Activated CD4-positive, alpha-beta T cell treated with anti-CD3 and anti-CD28 coated beads for 36 hours (primary cell): Measurements from ENCODE around the gene GBX1. TPM values are rescaled to one million over a fixed set of nuclear protein-coding genes. Genes with fewer than 3 reads are reported as not detected.

Experiments
- ATAC-seq: fragments of 200-7000 bp; cut with Tn5 transposase; one replicate; pipeline ENCODE4 v1.10.0; 2021; ENCODE audit warnings: mild to moderate bottlenecking, moderate library complexity
- CTCF ChIA-PET: fragments of 350-600 bp; sonication (Branson Sonifier 250); formaldehyde crosslinking; loops from one replicate; lab custom pipeline; 2021; ENCODE audit warnings: antibody characterized with exemption; lab: Charles Lee
- POLR2A ChIA-PET: fragments of 350-600 bp; sonication (Branson Sonifier 250); formaldehyde crosslinking; loops from one replicate; lab custom pipeline; 2021; ENCODE audit warnings: antibody characterized with exemption, inconsistent platforms; lab: Charles Lee
- DNase-seq: peaks from one replicate; pipeline ENCODE4 v3.0.0-alpha.2; 2020
- H3K27ac Mint-ChIP-seq: one replicate; pipeline ENCODE4 v1.8.0; 2021; ENCODE audit warnings: mixed read lengths
- H3K27me3 Mint-ChIP-seq: one replicate; pipeline ENCODE4 v1.8.0; 2021; ENCODE audit warnings: mixed read lengths
- H3K36me3 Mint-ChIP-seq: one replicate; pipeline ENCODE4 v1.8.0; 2021; ENCODE audit warnings: low read depth, mixed read lengths
- H3K4me1 Mint-ChIP-seq: one replicate; pipeline ENCODE4 v1.8.0; 2021; ENCODE audit warnings: mixed read lengths
- H3K4me3 Mint-ChIP-seq: one replicate; pipeline ENCODE4 v1.8.0; 2021; ENCODE audit warnings: mild to moderate bottlenecking, moderate library complexity, mixed read lengths
- H3K9me3 Mint-ChIP-seq: one replicate; pipeline ENCODE4 v1.8.0; 2021; ENCODE audit warnings: low read depth, mixed read lengths
- intact Hi-C, 2 experiments: fragments of 100-400 bp; cut with DNase I in 1 of 2; cut with micrococcal nuclease in 1 of 2; formaldehyde crosslinking; loops; one replicate each; pipeline versions ENCODE4 v1.14.2 to v1.15.1; 2022 to 2024; cut with DNase I, micrococcal nuclease
- total RNA-seq, 2 experiments: library from RNA; stranded (reverse); gene quantifications; one replicate each; pipeline ENCODE4 v1.2.3, GENCODE V29; 2021

Gene GBX1
- total RNA-seq, 2 experiments from 2014 or later: 0.16 TPM; not detected in 1

DNA sequence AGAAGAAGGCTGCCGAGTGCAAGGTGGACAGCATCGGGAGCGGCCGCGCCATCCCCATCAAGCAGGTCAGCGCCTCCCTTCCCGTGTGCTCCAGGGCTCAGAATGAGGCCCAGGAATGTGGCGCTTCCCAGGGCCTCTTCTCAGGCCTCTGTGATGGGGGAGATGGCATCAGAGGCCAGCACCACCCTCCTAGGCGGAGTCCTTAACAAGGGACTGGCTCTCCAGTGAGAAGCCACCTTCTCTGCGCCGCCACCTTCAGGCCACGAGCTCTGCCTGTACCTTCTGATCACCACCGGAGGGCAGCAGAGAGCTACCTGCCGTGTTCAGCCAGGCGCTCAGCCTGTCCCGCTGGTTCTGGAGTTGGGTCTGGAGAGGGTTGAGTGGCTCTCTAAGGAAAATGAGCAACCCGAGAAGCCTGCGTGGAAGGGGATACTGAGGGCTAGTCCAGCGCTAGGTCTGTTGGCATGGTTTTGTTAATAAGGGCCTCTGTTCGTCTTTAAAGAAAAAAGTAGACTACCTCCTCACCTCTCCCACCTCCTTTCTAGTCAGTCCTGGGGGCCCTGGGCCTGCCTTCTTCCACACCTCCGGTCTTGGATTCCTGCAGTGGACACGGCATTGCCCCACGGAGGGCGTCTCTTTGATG lies 43.6 kb downstream of the GBX1 start:
- H3K4me1 Mint-ChIP-seq: peaks cover 5% of the 10 kb centered on the region
- no peaks in the 10 kb centered on the region for H3K9me3 Mint-ChIP-seq
- H3K27me3 Mint-ChIP-seq: no peaks in the 10 kb centered on the region
- ATAC-seq: peak; percentile 99
- no peak overlapping the region for H3K27ac Mint-ChIP-seq
- H3K36me3 Mint-ChIP-seq: peaks cover 17% of the 10 kb centered on the region
- peak; percentile 91 for DNase-seq
- intact Hi-C loops: loop anchor here (1.0 to 10.0 kb wide), 5 partner anchors 44 to 179 kb away; partner anchors contain the start of gene SMARCD3 (in 1 of the 2)
- no peak overlapping the region for H3K4me3 Mint-ChIP-seq
- ChIA-PET CTCF (interaction anchor here (0.6 to 2.0 kb wide), 43 partner anchors 12 to 728 kb away, joined by 3 to 16 read pairs (median 4); partner anchors contain the start of genes ABCF2 and CHPF2), POLR2A (no interaction called here)

DNA sequence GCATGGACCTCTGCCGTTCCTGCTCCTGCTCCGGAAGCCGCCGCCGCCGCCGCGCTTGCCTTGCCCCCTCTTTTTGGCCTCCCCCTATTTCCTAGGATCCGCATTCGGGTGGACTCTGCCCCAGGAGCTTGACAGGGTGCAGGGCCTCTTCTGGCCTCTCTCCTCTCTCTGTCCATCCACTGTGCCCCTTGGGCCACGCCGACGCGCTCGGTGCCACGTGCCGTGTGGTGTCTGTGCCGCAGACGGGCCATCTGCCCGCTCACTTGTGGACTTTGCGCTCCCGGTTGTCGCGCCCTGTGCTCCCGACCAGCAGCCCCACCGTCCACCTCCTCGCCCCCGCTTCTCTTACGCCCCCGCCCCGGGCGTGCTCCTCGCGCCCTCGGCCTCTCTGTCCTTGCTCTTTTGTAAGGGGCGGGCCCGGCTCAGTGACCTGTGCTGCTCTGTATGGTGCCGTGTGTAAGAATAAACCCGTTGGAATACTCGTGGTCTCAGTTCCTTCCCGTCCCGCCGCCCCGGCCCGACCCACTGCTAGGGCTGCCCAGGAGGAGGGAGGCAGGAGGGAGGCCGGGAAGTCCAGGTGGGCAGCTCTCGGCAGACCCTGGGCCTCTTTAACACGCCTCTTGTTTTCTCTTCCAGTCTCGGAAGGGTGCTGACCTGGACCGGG lies 44.2 kb downstream of the GBX1 start:
- Mint-ChIP-seq H3K27ac (no peak overlapping the region), H3K4me1 (peaks cover 5% of the 10 kb centered on the region), H3K9me3 (no peaks in the 10 kb centered on the region), H3K27me3 (no peaks in the 10 kb centered on the region), H3K4me3 (no peak overlapping the region), H3K36me3 (peaks cover 17% of the 10 kb centered on the region)
- POLR2A ChIA-PET: no interaction called here
- no peak for DNase-seq
- CTCF ChIA-PET: interaction anchor here (0.6 to 2.0 kb wide), 36 partner anchors 11 to 511 kb away, joined by 3 to 16 read pairs (median 4); partner anchors contain the start of genes ABCF2 and CHPF2
- intact Hi-C loops: loop anchor here in 1 of 2 experiments (10.0 kb wide), 1 partner anchor 122 kb away; the partner anchor contains the start of gene SMARCD3
- no peak for ATAC-seq

DNA sequence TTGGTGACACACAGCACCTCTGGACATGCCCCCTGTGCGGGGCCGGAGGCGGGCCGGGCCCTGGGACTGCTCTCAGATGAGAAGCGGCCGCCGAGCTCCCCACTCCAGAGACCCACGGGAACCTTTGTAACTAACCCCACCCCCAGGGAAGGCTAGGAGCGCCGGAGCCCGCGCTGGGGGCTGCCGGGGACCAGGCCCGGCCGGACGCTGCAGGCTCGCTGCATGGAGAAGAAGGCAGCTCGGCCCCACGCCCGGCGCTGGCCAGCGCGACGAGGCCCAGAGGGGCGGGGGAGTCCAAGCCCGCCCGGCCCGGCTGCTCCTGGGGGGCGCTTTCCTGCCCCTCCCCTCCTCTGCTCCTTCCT lies 44.7 kb downstream of the GBX1 start:
- intact Hi-C loops: loop anchor here in 1 of 2 experiments (10.0 kb wide), 1 partner anchor 122 kb away; the partner anchor contains the start of gene SMARCD3
- POLR2A ChIA-PET: no interaction called here
- CTCF ChIA-PET: interaction anchor here (1.4 kb wide), 1 partner anchor 17 kb away, joined by 16 read pairs; no protein-coding TSS in a partner anchor

DNA sequence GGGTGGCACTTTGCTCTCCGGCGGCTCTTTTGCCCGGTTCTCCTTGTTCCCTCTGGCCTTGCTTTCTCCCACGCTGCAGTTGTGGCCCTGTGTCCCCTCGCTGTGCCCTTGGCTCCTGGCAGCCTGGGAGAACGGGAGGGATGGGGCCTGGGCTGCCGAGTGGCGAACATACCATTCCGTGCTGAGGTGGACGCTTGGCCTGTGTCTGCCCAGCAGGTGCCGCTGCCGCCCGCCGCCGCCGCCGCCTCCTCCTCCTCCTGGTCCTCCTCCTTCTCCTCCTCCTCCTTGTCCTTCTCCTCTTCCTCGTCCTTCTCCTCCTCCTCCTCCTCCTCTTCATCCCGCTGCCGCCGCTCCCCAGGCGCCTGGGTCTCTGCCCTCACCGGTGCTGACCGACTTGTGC lies 45.2 kb downstream of the GBX1 start:
- Mint-ChIP-seq H3K9me3 (no peaks in the 10 kb centered on the region), H3K27ac (no peak overlapping the region), H3K36me3 (peaks cover 17% of the 10 kb centered on the region), H3K27me3 (no peaks in the 10 kb centered on the region), H3K4me1 (peaks cover 8% of the 10 kb centered on the region), H3K4me3 (no peak overlapping the region)
- CTCF ChIA-PET: no interaction called here
- ATAC-seq (no peak), DNase-seq (no peak)
- POLR2A ChIA-PET: no interaction called here
- intact Hi-C loops: loop anchor here in 1 of 2 experiments (10.0 kb wide), 1 partner anchor 123 kb away; the partner anchor contains the start of gene SMARCD3

More for the DNA sequence above, 44.7 kb downstream of the GBX1 start:
- H3K27ac Mint-ChIP-seq: no peak overlapping the region
- H3K4me3 Mint-ChIP-seq: no peak overlapping the region
- ATAC-seq (no peak), DNase-seq (no peak)
- no peaks in the 10 kb centered on the region for H3K9me3 Mint-ChIP-seq
- H3K36me3 Mint-ChIP-seq: peaks cover 17% of the 10 kb centered on the region
- peaks cover 5% of the 10 kb centered on the region for H3K4me1 Mint-ChIP-seq
- no peaks in the 10 kb centered on the region for H3K27me3 Mint-ChIP-seq

DNA sequence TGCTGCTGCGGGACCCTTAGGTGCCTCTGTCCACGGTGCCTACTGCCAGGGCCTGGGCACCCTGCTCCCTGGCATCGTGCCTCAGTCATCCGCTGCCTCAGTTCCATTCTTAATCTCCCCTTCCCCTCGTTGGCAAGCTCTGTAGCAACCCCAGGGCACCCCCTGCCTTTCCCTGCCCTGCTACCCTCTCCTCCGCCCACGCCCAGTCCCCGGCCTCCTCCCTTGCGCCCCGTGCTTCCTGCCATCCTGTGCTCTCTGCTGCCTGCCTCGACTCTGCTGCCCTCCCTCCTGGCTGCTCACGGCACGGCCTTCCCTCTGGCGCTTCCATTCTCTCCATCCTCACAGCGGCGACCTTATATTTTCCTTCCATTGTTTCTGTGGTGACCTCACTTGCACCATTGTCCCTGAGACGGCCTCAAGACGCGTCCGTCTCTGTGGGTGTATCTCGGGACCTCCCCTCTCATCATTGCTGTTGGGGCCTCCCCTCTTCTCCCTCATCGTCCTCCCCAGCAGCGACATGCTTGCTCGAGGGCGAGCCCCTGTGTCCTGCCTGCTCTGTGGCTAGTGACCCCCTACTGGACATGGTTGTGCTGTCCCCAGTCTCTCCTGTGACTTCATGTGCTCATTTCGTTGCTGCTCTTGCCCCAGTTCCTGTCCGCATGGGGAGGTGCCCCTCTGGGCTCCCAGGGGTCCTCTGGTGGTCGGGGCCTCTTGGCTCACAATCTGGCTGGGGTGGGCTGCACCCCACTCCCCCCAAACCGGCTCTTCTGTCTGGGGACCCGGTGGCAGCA lies 45.9 kb downstream of the GBX1 start:
- ATAC-seq (no peak), DNase-seq (no peak)
- Mint-ChIP-seq H3K9me3 (no peaks in the 10 kb centered on the region), H3K4me3 (no peak overlapping the region), H3K36me3 (peaks cover 17% of the 10 kb centered on the region), H3K27ac (no peak overlapping the region), H3K27me3 (no peaks in the 10 kb centered on the region), H3K4me1 (peaks cover 10% of the 10 kb centered on the region)
- CTCF ChIA-PET: interaction anchor here (0.6 to 1.1 kb wide), 3 partner anchors 10 to 318 kb away, joined by 3 to 4 read pairs (median 3); no protein-coding TSS in a partner anchor
- POLR2A ChIA-PET: no interaction called here
- intact Hi-C loops: loop anchor here in 1 of 2 experiments (10.0 kb wide), 1 partner anchor 123 kb away; the partner anchor contains the start of gene SMARCD3

DNA sequence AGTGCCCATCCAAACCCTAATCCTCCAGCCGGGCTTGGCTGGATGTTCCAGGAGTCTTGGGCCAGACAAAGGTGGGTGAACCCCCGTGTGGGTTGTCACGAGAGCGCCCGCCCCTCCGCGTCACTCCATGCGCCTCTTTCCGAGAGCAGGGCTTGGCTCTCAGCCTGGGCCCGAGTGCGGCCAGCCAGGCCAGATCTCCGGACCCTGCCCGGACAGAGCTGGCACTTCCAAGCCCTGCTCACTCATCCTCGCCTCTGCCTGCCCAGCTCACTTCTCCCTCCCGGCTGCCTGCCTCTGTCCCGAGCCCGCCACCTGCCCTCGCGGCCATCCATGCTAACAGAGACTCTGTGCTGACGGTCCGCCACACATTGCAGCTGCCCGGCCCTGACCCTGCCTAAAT lies 46.6 kb downstream of the GBX1 start:
- CTCF ChIA-PET: interaction anchor here (0.6 to 1.1 kb wide), 4 partner anchors 11 to 318 kb away, joined by 3 read pairs; no protein-coding TSS in a partner anchor
- no peaks in the 10 kb centered on the region for H3K9me3 Mint-ChIP-seq
- no peak overlapping the region for H3K4me3 Mint-ChIP-seq
- peaks cover 10% of the 10 kb centered on the region for H3K4me1 Mint-ChIP-seq
- peaks cover 17% of the 10 kb centered on the region for H3K36me3 Mint-ChIP-seq
- intact Hi-C loops: loop anchor here in 1 of 2 experiments (10.0 kb wide), 1 partner anchor 124 kb away; the partner anchor contains the start of gene SMARCD3
- no peaks in the 10 kb centered on the region for H3K27me3 Mint-ChIP-seq
- ATAC-seq (no peak), DNase-seq (no peak)
- POLR2A ChIA-PET: no interaction called here
- H3K27ac Mint-ChIP-seq: no peak overlapping the region

DNA sequence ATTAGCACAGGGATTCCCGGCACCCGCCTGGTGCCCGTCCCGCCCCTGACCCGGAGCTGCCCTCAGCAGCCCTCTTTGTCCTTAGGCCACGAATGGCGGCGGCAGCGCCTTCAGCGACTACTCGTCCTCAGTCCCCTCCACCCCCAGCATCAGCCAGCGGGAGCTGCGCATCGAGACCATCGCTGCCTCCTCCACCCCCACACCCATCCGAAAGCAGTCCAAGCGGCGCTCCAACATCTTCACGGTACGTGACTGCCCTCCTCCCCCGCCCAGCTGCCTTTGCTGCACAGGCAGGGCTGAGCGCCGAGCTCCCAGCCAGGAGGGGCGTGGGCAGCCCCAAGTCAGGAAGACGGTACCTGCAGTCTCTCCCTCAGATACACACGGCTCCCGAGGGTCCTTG lies 47.6 kb downstream of the GBX1 start:
- Mint-ChIP-seq H3K4me1 (peaks cover 10% of the 10 kb centered on the region), H3K36me3 (peaks cover 13% of the 10 kb centered on the region), H3K9me3 (no peaks in the 10 kb centered on the region), H3K4me3 (no peak overlapping the region), H3K27ac (no peak overlapping the region), H3K27me3 (no peaks in the 10 kb centered on the region)
- intact Hi-C loops: loop anchor here in 1 of 2 experiments (10.0 kb wide), 1 partner anchor 125 kb away; the partner anchor contains the start of gene SMARCD3
- ATAC-seq (no peak), DNase-seq (no peak)
- ChIA-PET POLR2A (no interaction called here), CTCF (interaction anchor here (1.0 to 1.1 kb wide), 2 partner anchors 10 to 55 kb away, joined by 3 read pairs; no protein-coding TSS in a partner anchor)

DNA sequence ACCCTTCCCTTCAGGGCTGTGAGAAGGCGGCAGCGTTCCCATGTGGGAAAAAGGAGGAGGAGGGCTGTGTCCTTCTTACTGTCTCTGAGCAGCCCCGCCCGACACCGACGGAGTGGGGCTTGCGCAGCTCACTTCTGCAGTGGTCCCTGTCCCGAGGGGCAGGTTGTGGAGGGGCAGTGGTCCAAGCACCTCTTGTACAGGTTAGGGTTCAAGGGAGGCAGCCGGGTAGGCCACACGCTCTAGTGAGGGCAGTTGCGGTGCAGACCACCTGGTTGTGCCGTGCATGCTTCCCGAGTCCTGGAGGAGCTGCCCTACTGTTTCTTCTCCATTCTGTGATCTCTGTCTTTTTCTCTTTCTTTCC lies 48.5 kb downstream of the GBX1 start:
- Mint-ChIP-seq H3K27me3 (no peaks in the 10 kb centered on the region), H3K27ac (no peak overlapping the region), H3K4me3 (no peak overlapping the region), H3K36me3 (peaks cover 11% of the 10 kb centered on the region), H3K4me1 (peaks cover 9% of the 10 kb centered on the region), H3K9me3 (no peaks in the 10 kb centered on the region)
- no peak for ATAC-seq
- ChIA-PET POLR2A (no interaction called here), CTCF (no interaction called here)
- no peak for DNase-seq
- intact Hi-C loops: no loop called here

DNA sequence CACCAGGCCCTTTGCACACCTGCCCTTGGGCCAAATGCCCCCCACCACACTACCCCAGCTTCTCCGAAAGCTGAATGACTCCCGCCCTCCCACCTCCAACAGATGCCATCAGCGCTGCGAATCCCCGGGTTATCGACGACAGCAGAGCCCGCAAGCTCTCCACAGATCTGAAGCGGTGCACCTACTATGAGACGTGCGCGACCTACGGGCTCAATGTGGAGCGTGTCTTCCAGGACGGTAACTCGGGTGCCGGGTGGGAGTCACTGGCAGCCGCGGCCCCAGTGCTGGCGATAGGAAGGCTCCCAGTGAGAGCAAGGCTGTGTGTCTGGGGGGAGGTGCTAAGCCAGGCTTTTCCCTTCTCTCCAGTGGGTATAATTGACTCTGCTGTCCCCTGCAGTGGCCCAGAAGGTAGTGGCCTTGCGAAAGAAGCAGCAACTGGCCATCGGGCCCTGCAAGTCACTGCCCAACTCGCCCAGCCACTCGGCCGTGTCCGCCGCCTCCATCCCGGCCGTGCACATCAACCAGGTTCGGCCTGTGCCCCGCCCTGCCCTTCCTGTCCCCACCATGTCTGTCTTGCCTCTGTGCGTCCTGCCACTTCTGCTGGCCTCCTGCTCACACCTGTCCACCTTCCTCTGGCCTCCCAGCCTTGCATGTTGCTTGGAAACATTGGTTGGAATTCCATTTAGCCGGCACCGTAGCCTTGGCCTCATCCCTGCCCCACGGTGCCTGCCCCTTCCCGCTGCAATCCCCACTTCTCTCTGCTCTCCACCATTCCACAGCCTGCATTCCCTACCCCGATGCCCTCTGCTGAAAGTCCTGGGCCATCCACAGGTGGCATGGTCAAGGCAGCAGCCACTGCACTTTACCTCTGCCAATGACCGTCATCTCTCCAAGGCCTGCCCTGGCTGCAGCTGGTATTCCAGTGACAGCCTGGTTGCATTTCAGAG lies 49.1 kb downstream of the GBX1 start:
- no peak overlapping the region for H3K27ac Mint-ChIP-seq
- peaks cover 5% of the 10 kb centered on the region for H3K4me1 Mint-ChIP-seq
- ATAC-seq (no peak), DNase-seq (no peak)
- no peak overlapping the region for H3K4me3 Mint-ChIP-seq
- intact Hi-C loops: no loop called here
- H3K36me3 Mint-ChIP-seq: peaks cover 7% of the 10 kb centered on the region
- ChIA-PET POLR2A (no interaction called here), CTCF (interaction anchor here (1.3 kb wide), 1 partner anchor 51 kb away, joined by 4 read pairs; no protein-coding TSS in a partner anchor)
- no peaks in the 10 kb centered on the region for H3K9me3 Mint-ChIP-seq
- H3K27me3 Mint-ChIP-seq: no peaks in the 10 kb centered on the region

DNA sequence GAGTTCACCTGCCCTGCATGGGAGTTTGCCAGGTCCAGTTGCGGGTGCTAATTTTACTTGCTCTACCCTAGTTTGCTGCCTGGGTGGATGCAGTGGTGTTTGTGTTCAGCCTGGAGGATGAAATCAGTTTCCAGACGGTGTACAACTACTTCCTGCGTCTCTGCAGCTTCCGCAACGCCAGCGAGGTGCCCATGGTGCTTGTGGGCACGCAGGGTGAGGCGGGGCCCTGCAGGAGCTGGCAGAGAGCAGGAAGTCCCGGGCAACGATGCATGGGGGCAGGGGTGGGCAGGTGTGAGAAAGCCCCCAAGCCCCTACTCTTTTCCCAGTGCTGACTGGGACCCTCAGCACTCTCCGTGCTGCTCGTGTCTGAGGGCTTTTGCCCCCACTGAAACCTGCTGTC lies 49.9 kb downstream of the GBX1 start:
- peaks cover 7% of the 10 kb centered on the region for H3K36me3 Mint-ChIP-seq
- H3K27ac Mint-ChIP-seq: peak overlapping the region; percentile 55
- peak; percentile 42 for DNase-seq
- intact Hi-C loops: no loop called here
- H3K9me3 Mint-ChIP-seq: no peaks in the 10 kb centered on the region
- peaks cover 5% of the 10 kb centered on the region for H3K4me1 Mint-ChIP-seq
- ChIA-PET CTCF (interaction anchor here (1.0 to 1.3 kb wide), 5 partner anchors 9 to 52 kb away, joined by 3 to 4 read pairs (median 3); no protein-coding TSS in a partner anchor), POLR2A (no interaction called here)
- ATAC-seq: peak; percentile 32
- H3K4me3 Mint-ChIP-seq: peak overlapping the region; percentile 29
- H3K27me3 Mint-ChIP-seq: no peaks in the 10 kb centered on the region
